Mammary microvascular endothelial cell (primary cell): ENCODE data around the gene CNKSR3. TPM values are rescaled to one million over a fixed set of nuclear protein-coding genes. Genes with fewer than 3 reads are reported as not detected.

Source experiments
- total RNA-seq: library from RNA; depleted of rRNA; stranded (reverse); fragments of >200 nt; gene quantifications from 2 replicates; pipeline ENCODE4 v1.2.3, GENCODE V29; 2015

CNKSR3 gene
- 15.0 and 16.3 TPM in 2 replicates for total RNA-seq

DNA sequence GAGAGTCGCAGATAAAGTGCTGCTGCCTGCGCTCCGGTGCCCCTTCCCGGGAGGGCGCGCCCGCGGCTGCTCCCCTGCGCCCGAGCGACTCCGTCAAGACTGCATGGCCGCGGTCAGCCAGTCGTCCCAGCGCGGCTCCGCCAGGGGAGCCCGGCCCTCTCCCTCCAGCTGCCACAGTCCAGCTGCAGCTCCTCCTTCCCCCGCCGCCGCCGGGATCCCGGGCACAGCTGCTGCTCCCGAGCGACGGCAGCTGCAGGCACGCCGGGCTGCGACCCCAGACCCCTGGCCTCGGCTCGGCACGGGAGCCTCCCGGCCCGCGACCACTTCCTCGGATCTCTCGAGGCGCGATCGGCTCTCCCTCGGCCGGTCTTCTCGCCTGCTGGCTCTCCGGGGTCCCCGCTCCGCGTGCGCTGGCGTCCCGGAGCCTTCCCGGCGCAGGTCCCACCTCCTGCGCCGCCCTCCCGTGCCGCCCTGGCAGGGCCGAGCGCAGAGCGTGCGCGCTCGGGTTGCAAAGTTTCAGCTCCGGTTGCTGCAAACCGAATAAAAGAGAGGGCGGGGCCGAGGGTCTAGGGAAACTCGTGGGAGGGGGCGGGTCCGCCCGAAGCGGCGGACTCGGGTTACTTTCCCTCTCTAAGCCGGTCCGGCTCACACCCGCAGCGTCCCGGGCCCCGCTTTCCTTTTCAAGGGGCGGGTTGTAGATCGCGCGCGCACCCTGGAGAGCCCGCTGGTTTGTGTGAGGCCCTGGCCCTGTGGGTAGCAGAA lies at the start of gene CNKSR3:
TSS of gene CNKSR3 (minus strand) at position 542 of the 762 bp plus-strand sequence. CDS start 571 bp downstream, outside the sequence.

DNA sequence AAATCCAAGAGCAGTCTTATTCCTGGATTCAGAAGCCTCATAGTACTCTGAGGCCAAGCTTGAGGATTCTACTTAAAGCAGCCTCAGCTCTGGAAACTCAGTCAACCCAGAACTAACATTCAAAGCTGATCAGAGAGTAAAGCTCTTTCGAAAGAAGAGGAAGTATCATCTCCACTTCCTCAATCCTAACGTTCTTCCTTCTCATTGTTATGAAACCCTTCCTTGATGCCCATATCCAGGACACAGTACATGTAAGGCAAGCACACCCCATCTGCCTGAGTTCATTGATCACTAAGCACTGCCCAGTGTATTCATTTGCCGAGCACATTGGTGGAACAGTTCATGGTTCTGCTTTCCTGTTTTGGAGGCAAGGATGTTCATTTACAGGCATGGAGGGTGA lies 153.8 kb downstream of the CNKSR3 start, which contains the start of gene IPCEF1:
TSS of gene IPCEF1 (minus strand) at position 114 of the 400 bp plus-strand sequence. CDS start 90,856 bp downstream, outside the sequence.

Other genes with a start within 250 kb of the CNKSR3 start
- 0.20 and 0.34 TPM in 2 replicates for gene IPCEF1, start 153.9 kb downstream of the CNKSR3 start, total RNA-seq
- gene SCAF8, start 222.7 kb upstream of the CNKSR3 start, total RNA-seq: 20.5 and 23.3 TPM in 2 replicates